ELF-1 (cell line): ENCODE measurements around the gene NUB1.

Experiments used
- DNase-seq: peaks from one replicate; pipeline ENCODE4 v3.0.0-alpha.2; 2016; ENCODE audit warnings: low read depth, low spot score

NUB1 gene

DNA sequence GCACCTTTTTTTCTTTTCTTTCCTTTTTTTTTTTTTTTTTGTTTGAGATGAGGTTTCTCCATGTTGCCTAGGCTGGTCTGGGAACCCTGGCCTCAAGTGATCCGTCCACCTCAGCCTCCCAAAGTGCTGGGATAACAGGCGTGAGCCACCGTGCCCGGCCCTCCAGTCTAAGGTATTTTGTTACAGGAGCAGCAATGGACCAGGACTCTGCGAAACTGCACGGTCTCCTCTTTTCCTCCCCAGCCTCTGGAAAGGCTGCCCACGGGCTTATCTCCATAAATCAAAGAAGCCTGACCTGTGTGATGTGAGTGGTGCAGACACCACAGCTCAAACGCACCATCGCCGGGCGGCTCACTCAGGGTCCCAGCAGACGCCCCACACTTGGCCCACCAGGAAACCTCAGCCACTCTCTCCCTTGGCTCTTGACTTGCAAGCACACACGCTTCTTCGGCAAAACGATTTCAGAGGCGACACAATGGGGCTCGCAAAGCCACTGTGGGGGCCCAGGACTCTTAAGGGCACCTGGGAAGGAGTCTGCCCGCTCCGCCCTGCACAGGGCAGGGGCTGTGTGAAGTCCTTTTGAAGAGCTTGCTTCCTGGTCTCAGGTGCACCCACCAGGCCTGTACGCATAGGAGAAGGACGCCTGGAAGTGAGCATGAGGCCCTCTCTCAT lies 47.6 kb downstream of the NUB1 start:
- no peak for DNase-seq

DNA sequence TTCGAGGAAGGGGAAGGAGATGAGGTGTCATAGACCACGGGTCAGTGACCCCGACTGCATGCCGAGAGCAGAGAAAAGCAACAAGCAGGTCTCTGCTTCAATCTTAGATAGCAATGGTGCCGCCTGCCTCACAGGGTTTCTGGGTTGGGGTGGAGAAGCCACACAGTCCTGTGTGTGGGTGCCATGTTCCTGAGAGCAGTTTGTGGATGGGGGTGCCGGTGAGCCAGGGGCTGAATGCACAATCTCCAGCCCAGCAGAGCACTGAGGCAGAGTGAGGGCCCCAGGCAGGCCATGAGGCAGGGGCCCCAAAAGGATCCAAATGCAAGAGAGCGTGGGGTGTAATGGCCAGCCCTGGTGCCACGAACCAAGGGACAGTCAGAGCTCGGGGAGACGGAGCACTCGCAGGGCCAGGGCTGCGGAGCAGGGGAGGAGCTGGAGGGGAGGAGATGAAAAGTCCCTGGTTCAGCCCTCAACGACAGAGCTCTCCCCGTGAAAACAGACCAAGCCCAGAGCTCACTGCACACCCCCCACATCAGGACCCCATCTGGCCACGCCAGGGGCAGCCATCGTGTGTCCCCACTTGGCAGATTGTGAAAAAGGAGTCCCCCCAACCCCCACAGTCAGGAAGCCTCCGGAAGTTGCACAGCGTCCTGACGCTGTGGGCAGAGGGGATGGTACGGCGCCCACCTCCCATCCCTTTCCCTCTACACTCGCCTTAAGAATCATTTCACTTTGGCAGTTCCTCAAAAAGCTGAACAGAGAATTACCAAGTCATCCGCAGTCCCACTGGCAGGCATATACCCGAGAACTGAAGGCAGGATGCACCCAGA lies 48.4 kb downstream of the NUB1 start:
- DNase-seq = no peak

DNA sequence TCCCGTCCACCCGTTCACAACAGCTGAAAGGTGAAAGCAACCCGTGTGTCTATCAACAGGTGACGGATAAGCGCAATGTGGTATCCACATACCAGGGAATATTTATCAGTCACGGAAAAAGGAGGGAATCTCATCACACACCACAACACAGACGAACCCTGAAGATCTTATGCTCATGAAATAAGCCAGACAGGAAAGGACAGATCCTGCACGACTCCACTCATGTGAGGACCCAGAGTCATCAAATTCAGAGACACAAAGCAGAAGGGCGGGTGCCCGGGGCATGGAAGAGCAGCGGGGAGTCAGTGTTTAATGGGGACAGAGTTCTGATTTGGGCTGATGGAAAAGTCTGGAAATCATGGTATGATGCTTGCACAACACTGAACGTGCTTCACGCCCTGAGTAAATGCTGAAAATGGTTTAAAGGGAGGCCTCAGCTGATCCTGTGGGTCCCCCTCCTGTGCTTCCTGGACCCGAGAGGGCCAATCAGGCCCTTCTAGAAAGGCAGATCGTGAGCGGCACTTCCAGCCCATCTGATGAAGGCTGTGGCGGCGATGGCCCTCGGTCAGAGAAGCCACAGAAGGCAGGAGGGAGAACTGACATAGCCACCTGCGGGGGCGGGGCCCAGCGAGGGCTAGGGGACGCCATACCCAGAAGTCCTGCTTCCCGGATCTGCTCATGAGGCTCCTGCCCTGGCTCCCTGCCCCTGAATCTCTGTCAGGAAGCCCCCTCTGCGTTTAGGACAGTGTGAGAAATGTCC lies 49.2 kb downstream of the NUB1 start:
- no peak for DNase-seq

DNA sequence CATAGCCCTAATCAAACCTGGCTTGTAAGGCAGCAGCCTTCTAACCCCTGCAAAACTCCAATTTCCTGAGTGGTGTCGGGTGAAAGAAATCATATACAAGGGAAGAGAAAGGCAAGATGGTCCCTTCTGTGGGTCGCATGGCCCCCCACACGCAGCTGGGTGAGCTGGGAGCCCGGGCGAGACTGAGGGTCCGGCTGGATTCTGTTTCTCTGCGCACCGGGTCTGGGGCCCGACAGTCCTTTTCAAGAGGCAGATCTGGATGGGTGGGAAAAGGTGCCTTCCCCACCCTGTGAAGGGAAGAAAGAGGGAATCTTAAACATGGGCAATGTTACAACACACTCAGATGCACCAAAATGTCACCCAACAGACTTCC lies 49.7 kb downstream of the NUB1 start:
- DNase-seq = no peak

DNA sequence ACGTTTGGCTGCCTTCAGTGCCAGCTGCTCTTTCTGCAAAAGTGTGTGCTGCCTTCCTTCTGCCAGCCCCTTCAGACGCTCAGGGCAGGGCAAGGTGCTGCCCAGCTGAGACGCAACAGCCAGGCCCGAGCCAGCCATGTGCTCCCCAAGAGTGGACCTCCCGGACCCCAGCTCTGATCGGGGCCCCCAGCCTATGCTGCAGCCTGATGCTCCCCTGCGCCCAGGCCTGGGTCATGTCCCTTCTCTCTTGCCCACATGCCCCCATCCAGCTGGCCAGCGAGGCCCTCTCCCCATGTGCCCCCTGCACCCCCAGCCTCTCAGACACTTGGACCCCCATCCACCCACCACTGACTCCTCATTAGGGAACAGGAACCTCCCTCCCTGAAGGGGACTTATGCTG lies 50.4 kb downstream of the NUB1 start:
- DNase-seq = no peak

DNA sequence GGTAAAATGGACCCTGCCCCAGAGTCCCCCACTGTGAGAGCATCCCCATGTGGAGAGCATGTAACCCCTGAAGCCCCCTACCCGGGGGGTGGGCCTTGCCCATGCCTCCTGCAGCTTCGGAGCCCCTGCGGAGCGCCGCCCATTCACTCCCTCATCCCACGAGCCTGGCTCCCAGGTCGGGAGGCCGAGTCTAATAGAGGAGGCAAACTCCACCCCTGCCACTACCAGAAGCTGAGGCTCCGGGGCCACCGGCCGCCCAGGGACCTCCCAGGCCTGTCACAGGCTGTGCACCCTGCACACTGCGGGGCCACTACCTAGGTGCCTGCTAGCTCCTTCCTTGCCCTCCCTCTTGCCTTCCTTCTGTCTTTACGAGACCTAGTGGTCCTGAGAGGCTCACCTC lies 50.8 kb downstream of the NUB1 start:
- DNase-seq = no peak

DNA sequence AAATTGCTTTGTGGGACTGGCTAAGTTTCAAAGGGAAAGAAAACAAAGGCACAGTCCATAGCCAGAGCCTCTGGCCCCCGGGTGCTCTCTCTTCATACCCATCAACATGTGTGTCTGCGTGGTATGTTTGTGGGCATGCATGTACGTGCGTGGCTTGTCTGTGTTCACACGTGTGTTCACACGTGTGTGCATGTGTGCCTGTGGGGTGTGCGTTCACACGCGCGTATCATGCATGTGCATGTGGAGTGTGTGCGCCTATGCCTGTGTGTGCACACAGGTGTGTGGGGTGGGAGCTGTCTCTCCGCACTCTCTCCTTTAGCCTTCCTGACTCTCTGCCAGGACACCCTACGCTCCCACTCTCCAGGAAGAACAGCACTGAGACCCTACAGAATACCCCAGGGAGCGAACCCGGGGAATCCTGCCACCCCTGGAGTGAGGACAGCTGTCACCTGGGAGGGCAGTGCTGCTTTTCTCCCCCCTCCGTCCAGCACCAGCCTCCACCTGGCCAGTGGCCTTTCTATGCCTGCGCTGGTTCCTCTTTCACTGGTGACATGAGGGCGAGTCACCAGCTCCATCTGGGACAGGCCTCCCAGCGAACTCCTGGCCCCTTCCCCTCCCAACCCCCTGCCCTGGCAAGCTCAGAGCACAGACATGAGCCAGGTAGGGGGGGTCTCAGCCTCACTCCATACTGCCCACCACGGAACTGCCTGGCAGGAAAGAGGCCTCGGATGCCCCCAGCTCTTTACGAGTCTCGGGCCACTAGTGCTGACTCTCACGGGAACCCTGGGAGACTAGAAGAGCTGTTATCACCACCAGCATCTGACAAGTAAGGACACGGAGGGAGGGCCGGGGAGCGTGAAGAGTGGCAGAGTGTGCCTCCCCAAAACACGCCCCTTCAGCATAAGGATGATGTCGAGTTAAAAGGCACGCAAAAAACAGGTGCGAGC lies 51.7 kb downstream of the NUB1 start:
- no peak for DNase-seq

DNA sequence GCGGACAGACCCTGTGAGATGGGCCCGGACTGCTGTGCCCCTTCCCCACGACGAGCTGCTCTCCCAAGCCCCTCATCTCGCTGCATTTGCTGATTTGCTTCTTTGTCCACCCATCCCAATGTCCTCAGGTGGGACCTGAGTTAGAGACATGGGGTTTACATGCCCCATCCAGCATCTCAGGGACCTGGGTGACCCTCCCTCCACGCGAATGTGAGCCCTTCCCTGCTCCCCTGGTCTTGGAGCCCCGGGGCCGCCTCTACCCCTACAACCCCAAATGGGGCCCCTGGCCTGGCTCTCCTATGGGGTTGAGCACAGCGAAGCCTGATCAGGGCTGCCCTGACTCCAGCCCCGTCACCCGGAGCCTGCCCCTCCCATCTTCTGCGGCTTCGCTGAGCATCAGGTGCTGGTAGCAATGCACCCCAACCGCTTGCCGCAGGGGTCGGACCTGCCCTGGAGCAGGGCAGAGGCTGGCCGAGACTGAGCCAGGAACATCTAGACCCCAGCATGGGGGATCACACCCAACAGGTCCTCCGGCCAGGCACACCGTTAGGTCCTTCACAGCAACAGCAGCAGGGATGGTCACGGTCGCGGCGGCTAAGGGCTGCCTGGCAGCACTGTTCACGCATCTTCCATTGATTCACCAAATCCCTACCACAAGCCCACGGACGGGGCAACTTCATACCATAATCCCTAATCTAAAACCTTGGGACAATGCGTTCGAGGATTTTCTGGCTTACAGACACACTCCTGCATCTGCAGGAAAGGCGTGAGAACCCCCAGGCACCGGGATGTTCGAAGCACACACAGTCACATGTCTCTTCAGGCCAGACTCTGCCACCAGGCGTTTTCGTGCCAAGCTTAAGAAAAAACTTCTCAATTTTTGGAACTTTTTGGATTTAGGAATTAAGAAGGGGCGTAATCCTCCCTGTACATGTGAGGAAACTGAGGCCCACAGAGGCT lies 52.7 kb downstream of the NUB1 start:
- no peak for DNase-seq

DNA sequence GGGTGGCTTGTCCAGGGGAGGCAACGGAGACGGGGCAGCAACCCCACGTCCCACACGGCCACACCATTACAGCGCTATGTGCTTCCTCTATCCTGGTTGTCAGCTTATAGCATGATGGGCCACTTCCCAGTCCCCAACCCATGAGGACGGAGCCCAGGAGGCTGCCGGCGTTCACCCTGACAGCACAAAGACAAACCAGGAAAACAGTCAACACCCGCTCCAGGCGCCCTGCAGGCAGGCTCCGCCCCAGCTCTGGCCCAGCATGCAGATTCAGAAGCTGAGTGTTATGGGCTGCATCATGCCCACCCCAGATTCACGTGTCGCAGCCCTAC lies 53.4 kb downstream of the NUB1 start:
- DNase-seq = peak; percentile 85

DNA sequence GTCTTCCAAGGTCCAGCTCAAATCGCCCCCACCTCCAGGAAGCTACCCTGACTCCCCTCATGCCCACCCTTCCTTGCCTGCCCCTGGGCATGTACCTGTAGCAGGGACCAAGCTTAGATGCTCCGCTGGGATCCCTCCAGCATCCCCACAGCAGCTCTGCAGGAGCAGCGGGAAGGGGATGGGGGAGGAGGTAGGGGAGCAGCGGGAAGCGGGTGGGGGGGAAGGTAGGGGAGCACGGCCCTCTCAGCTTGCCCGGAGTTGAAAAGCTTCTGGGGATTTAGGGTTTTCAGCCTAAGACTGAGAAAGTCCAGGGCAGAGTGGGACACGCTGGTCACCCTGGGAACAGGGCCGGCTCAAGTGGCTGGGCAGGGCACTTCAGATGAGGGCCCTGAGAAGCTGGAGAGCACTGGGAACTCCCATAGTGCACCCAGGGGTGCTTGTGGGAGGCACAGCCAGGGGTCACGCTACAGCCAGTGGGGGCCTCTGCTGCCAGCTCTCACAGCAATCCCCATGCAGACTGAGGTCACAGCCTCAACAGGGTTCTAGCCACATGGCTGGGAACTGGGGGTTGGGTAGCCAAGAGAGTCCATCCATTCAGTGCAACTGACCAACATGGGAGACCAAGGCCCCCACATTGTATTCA lies 54.8 kb downstream of the NUB1 start:
- no peak for DNase-seq

DNA sequence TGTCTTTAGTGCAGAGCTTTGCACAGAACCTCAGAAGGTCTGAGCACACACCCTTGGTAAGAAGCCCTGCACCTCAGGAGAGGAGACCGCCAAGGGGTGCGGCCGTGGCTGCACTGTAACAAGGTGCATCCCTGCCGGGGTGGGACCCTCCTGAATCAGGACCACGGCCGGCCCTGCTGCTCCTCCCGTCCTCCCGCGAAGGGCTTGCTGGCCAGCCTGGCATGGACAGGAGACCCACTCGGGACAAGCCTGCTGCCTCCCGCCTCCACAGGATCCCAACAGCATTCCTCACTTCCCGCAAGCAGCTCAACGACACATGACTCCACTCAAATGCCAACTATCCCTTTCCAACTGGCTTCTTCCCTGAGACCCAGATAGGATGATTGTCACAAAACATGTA lies 55.4 kb downstream of the NUB1 start:
- DNase-seq = no peak

DNA sequence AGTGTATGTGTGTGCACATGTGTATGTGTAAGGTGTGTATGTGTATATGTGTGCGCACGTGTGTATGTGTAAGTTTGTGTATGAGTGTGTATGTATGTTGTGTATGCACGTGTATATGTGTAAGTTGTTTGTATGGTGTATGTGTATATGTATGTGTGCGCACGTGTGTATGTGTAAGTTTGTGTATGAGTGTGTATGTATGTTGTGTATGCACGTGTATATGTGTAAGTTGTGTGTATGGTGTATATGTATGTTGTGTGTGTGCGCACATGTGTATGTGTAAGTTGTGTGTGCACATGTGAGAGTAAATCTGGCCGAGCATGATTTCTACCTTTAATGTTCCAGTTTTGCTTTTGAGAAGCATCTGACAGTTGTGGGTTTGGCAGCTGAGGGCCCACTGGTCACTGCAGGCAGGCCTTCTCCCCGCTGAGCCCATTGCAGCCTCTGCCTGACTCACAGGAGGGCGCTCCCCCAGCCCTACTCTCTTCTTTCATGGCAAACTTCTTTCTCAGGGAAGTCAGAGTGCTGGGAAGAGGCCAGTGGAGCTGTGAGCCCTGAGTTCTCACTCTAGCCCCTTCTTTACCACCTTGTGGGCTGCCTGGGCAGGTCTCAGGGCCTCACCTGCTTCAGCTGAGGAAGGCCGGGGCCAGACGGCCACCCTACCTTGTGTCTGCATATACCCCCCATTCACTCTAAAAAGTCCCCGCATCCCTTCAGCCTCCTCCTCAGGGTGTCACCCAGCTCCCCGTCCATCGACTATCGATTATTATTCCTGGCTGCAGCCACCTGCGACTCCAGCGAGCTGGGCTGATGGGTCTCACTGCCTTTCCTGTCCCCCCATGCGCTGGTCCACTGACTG lies 57.1 kb downstream of the NUB1 start:
- no peak for DNase-seq

DNA sequence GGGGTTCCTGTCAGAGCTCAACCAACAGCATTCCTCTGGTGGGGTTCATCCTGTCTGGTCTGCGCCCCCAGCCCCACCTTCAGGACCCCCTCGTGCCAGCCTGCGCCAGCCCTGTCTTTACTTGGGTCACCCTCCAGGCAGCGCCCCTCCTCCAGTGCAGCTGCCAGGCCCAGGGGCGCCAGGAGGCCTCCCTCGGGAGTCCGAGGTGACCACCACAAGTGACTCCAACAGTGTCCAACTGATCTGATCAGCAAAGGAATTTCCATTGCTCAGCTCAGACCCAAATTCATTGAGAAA lies 57.6 kb downstream of the NUB1 start:
- no peak for DNase-seq

DNA sequence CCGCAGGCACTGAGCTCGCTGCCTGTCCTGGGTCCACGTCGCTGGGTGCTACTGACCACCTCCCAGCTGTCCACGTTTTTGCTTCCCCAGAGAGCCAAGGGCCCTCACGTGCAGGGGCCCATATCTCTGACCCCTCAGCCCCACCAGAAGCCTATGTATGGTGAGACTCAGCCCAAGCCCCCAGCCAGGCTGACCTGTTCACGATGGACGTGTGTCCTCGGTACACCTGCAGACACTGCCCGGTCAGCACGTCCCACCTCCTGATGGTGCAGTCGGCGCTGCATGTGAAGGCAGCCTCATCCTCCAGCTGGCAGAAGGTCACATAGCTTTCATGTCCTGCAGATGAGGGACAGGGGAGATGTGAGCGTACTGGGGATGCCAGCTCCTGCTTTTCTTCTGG lies 58.3 kb downstream of the NUB1 start:
- DNase-seq = no peak

DNA sequence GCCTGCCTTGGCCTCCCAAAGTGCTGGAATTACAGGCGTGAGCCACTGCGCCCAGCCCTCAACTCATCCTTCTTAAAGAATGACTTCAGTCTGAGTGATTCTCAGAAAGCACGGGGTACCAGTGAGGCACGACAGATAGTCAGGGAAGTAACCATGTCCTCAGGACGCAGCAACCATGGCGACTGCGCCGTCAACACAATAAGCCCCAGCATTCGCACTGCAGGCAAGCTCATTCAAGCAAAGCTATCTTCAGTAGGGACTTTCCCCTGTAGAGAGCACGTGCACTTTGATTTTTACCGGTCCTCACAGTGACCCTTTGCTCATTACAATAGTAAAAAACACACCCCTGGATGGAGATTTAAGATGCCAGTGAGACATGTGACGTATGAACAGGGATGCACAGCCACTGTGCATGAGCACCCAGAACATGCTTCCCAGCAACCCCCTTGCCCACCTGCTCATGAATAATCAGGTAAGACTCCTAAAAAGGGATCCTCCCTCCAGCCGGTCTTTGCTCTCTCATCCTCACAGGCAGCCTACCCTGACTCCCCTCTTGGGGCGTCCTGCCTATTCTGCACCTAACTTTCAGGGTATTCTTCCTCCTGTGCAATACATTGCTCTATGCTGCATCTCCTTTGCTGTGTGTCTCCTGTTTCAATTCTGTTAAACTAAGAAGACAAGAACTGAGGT lies 59.2 kb downstream of the NUB1 start:
- no peak for DNase-seq

DNA sequence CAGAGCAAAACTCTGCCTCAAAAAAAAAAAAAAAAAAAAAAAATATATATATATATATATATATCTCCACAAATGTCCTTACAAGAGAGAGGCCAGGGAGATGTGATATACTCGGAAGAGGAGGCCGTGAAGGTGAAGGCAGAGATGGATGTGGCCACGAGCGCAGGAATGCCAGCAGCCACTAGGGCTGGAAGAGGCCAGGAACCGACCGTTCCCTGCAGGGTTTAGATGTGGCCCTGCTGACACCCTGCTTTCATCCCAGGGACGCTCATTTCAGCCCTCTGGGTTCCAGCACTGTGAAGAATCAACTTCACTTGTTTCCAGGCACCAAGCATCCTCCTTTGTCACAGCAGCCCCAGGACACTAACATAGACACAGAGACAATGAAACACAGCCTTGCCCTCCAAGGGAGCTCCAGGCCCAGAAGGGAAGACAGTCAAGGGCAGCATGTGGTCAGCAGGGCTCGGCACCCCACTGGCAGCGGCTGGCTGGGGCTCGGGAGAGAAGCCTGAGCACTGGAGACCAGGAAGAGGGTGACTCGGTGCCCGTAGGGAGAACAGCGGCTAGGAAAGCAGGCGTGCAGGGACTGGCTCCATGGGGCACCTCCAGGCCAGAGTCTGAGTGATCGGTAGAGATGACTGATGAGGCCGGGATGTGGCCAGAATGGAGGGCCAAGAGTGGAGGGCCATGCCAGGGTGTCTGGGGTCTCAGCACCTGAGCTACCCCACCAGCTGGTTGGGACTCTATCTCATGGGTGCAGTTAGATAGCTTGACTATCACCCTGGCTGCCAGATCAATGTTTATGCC lies 60.6 kb downstream of the NUB1 start:
- no peak for DNase-seq

DNA sequence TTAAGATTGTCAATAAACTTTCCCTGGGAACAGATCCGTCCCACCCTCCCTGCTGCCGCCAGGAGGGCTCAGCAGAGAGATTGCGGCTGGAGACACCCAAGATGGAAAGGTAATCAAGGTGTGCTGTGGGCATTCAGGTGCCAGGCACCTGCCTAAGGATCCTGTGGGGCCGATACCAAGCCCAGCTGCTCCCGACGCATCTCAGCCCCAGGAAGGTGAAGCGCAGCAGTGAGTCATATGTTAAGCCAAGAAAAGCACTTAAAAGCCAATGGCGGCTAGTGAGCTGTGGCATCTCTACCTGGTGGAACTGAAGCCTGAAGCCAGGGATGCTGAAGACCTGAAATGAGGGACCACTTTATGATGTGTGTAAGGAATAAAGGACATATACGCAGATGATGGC lies 62.2 kb downstream of the NUB1 start:
- no peak for DNase-seq
